Stimulated activated CD8-positive, alpha-beta memory T cell treated with anti-CD3 and anti-CD28 coated beads, Interleukin-7, amount 100 ng/mL, for 4 hours (primary cell): ENCODE data around the gene VIPR1.
"Not testable (repeated sequence)": the region's sequence is repeated elsewhere in the genome, so short reads cannot be mapped to it uniquely, and the experiment has no call there.

Experiments used
- DNase-seq, 2 donors: peaks; one replicate each; pipeline ENCODE4 v3.0.0-alpha.2; 2020; ENCODE audit warnings: low read depth in 2 of 2

VIPR1 gene

DNA sequence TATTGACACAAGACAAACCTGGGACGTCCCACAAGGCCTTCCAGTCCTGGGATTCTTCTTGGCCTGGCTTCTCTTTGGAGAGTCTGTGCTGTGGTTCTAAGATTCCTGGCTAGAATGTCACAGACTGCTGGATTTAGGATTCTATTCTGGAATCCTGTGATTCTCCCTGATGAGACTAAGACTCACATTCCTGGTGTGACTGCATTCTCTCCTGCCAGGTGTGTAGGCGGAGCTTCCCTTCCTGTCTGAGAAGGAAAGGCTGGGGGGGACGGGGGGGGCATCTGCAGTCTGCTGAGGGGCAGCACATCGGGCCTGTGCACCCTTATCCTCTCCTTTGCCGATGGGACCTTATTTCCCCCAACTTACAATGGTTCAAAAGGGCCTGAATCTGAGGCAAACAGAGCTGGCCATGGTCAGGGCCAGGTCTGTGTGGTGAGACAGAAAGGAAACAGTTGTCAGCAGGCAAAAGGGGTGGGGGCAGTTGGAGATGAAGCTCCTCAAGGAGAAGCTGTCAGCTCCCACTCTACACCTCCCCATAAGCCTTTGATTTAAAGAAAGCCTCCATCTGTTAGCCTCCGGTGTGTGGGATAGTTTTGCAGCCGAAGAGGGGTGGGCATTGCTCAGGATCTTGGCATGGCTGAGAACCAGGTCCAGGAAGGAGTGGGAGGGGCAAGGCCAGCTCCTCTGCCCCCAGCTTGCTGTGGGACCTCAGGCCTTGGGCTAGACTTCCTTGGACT, 30.9 kb downstream of the VIPR1 start:
- DNase-seq: no peak

GRCh38 chr3:42535981-42536784, 33.7 kb downstream of the VIPR1 start:
- DNase-seq: no peak

- DNase-seq: no peak
These were observed 34.9 kb downstream of the VIPR1 start for GRCh38 chr3:42537350-42537749.

DNA sequence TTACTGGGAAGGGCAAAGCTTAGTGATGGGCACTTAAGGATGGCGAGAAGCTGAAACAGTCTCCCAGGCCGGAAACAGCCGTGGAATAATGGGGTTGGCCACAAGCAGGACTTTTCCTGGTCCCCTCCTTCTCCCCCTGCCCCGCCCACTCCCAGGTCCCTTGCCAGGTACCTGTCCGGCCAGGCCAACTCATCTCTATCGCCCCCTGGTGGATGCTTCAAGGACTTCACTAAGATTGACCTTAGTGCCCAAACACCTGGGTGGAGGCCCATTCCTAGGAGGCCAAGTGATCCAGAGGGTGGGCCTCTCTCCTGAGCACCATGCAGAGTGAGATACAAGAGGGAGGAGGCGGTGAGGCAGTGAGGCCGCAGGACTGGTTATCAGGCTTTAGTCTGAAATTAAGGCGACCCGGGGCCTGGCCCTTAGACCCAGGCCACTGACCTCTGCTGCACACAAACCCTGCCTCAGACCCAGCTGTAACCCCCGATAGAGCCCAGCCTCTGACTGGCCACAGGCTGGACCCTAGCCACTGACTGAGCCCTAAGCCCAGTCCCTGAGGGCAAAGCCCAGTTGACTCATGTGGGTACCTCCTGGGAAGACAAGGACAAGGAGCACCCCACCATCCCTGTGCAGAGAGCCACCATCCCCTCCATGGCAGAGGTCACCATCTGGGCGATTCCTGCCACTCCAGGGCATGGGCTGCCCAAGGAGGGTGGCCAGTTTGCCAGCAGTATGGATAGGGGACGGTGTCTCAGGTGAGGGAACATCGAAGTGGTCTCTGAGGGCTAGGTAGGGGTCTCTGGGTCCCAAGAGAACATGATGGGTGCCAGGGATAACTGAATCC, 37.6 kb downstream of the VIPR1 start:
- DNase-seq: peak; percentile 30 to 35

DNA sequence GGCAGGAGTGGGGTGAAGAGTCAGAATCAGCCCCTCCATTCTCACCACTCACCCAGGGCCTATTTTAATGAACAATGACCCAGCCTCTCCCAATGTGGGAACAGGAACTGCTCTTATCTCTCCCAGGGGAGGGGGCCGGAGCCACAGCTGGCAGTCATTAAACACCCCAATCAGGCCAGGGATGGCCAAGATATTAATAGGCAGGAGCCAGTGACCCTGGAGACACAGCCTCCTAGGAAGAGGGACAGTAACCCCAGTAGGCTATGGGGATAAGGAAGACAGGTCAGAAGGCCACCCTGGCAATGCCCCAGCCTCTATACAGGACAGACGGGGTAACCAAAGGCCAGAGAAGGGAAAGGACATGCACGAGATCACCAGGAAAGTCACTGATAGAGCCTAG, 38.6 kb downstream of the VIPR1 start:
- no peak for DNase-seq

DNA sequence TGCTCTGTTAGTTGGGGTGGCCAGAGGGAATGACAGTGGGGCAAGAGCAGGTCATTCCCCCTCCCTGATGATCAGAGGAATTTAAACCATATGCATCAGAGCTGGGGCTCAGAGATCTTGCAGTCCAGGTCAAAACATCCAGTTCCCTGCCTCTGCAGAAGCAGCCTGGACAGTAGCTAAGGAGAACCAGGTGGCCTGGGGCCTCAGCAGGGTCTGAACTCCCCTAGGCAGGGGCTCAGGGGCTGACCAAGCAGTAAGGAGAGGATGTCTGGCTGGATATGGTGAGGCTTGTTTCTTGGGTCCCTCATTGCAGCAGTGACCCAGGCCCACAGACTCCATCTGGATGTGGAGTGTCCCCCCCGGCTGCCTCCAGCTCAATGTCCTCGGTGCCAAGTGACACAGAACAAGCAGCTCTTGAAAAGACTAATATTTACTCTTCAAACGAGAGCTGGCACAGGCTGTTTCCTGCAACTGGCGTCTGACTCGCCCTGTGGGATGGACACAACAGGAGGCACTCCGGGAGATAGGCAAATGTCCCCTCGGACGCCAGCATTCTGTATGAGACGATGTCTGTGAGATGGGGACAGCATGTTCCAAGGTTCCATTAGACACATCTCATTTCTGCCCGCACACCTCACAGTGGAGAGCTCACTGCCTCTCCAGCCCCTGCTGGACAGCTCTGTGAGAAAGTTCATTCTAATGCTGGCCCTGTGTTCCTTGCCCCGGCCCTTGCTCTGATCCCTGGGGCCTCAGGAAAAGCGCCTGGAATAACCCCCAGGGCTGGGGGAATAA, 42.2 kb downstream of the VIPR1 start:
- DNase-seq: no peak

DNA sequence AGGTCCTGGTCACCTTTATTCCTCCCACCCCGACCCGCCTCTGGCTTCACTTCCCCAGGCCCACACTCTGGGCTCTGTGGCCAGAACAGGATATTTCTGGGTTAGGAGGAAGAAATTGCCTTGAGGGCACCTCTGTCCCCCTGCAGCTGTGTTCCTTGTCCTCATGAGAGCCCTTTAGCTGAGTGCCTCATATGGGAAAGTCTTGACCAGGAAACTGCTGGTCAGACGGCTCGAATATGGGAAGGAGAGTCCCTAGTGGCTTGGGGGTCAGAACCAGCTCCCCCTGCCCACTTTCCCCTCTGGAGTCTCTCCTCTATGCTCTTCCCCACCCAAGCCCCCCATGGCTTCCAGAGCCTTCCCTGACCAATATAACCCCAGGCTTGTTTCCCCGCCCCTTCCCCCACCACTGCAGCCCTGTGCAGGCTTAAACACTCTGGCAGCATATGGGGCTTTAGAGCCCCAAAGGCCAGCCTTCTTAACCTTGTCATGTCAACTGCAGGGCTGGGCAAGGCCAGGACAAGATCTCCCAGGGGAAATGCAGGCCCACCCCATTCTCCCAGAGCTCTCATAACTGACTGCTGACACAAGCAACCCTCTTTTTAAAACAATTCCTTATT, 42.9 kb downstream of the VIPR1 start:
- DNase-seq: no peak

DNA sequence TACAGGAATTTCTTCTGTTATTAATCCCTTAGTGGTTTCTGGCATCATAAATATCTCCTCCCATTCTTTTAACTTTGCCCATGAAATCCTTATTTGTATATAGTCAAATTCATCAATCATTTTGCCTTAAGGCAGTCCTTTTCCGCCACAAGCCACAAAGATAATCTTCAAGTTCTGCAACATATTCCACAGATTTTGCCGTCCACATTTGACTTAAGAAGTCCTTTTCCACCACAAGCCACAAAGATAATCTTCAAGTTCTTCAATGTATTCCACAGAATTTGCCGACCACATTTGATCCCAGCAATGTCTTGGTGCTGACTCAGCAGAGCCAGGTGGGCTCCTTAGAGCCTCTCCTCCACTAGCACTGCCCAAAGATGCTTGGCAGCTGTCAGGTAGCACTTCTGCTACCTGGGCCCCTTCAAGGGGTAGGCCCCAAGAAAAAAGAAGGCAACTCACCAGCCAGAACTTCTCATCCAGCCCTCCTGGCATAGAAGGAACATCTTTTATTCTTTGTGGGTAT, 44.3 kb downstream of the VIPR1 start:
- DNase-seq: no peak

DNA sequence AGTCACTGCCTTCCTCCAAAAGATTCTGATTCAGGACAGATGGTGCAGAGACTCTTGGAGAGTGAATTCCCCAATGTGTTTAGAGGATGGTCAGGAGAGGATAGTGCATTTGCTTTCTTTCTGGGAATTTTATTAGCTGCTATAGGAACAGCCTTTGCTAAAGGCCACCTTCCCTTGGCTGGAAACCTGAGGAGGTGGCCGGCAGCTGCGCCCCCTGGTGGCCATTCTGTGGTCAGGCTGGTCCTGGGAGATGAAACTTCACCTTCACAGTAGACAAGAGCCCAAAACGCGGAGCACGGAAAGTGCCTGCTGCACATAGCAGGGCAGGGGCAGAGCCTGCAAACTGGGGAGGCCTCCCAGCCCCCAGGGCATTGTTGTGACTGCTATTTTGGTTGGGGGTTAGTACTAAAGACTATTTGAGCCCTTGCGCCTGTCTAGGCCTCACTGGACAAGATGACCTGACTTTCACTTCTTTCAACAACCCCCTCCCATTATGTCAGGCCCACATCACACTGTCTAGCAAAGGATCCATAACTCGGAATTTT, 45.0 kb downstream of the VIPR1 start:
- DNase-seq: peak; percentile 38 to 51

DNA sequence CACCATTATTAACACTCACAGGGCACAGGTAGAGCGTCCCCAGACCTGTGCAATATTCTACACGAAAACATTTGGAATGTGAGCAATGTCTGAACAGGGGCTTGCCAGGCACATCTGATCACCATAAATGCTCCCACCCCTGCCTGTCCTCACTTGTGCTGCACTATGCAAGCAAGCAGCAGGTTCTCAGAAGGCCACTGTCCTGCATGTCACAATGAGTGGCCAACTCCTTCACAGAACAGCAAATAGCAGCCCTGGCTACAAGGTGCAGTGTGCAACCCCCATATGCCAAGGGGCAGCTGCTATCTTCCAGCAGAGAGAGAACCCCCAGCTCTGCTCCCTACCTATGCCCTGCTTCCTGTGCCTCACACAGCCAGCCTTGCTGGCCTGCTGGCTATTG, 46.7 kb downstream of the VIPR1 start:
- DNase-seq: no peak

DNA sequence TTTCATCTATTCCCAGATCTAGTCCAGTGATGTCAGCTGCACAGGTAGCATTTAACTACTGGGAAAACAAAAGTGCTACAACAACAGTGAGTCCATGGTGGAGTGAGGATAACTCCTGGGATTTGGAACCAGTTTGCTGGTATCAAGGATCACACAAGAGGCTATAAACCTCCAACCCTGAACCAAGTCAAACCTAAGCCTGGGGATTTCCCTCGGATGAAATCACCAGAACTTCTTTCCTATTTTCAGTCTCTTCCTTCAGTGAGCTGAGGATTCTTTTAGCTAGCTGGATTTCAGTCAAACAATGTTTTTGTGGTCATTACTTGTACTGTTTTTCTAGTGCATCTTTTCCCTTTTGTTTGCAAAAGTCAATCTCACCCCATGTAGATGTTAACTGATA, 47.8 kb downstream of the VIPR1 start:
- DNase-seq: no peak

GRCh38 chr3:42552830-42553229, 50.4 kb downstream of the VIPR1 start:
- no peak for DNase-seq

DNA sequence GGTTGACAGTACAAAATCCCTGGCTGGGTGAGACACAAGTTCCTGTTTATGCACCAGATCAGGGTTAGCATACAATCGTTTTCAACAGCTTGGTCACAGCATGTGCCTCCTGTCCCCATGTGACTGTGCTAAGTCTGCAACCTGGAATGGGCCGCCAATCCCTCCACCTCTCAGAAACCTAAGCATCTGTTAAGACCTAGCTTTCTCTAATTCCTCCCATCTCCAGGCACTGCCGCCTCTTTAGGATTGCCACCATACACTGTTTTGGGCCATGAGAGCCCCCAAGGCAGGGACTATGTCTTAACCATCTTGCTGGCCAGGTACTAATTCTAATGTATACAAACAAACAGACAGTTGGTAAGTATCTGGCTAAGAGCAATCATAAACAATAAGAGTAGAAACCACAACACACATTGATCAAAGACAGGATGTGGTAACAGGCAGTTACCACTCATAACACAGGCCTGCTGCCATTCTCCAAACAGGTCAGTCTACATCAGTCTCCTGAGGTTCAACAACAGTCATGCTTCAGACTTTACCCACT, 53.7 kb downstream of the VIPR1 start:
- no peak for DNase-seq

DNA sequence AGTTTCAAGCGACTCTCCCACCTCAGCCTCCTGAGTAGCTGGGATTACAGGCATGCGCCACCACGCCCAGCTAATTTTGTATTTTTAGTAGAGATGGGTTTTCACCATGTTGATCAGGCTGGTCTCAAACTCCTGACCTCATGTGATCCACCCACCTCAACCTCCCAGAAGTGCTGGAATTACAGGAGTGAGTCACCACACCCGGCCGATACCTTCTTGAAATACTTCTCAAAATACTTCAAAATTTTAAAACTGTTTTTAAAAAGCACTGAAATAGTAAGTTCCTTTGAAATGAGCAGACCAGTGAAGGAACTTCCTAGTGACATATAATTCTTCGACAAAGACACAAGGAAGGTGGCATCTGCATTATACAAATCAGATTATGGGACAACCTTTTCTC, 54.4 kb downstream of the VIPR1 start:
- DNase-seq: not testable (repeated sequence)

DNA sequence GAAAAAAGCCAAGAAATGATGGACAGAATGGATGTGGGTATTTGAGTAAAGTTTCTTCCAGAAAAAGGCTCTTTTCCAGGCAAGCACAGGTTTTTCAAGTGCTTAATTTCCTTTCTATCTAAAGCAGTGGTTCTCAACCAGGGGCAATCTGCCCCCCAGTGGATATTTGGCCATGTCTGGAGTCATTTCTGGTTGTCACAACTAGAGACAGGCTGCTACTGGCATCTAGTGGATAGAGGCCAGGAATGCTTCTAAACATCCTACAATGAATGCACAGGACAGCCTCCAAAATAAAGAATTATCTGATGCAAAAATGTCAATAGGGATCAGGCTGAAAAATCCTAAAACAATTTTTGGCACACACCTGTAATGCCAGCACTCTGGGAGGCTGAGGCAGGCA, 55.4 kb downstream of the VIPR1 start:
- no peak for DNase-seq

DNA sequence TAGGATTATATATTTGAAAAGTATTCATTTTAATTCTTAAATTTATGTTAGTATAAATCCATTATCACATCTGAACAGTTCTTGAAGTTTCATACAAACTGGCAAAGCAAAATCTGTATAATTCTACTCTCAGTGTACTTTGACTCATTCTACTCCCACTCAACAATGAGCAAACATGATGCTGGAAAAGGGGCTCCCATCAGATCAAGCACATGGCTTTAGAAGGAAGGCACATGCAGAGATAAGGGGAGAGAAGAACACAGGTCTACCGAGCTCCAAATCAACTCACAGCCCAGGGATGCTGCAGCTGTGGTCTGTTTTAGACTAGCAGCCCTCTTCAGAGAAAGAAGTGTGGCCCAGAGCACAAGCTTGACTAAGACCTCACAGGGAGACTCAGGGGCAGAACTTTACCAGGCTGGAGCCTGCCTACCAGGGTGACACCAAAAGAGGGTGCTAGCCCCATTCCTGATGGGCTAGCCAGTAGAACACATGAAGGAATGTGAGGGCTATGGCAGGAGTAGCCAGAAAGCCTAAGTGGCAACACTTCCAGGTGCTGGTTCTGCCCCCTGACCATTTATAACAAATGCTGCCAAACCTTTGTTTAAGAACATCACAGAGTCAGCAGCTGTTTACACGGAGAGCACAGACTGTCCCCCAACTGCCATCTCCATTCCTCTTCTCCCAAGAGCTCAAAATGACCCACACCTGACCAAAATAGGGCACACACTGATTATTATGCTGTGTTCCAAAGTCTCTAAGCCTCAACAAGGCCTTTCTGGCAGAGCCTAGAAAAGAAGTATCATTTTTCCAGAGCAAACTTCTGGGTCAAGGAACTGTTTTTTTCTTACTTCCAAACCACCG, 59.8 kb downstream of the VIPR1 start:
- no peak for DNase-seq

DNA sequence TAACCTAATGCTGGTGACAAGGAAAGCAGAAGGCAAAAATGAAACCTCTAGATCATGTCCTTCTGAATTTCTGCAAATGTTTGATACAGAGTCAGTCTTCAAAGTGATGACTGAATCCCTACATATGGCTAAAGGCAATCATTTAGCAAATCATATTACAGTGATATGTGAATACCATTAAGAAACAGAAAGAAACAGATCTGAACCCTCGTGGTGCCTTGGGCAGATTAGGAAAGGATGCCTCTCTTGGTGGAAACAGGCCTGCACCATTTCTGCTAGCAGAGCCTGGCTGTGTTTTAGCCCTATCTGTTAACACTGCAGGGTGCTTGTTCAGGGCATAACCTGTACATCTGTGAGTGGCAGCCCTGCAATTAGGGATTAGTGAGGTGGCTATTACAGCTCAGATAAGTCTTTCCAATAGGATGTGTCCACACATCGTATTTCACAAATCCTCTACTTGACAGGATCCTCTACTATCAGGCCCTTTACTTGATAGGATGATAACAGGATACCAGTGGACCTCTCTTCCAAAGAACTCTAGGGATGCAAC, 67.2 kb downstream of the VIPR1 start:
- no peak for DNase-seq

DNA sequence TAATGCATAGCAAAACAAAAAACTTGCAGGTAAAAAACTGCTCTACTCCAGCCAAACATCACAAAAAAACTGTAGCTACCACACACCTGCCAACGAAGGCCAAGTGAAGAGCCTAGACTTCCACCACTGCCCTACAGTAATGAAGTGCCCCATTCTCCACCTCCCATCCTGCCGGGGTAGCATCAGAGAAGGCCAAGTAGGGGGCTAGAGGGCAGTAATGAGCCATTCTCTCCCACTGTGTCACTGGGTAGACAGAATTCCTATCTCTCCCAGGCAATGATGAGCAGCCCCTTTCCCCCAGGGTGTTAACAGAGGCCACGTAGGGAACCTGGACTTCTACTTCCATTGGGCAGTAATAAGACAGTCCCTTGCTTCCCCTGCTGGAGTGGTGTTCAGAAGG, 69.8 kb downstream of the VIPR1 start:
- no peak for DNase-seq

DNA sequence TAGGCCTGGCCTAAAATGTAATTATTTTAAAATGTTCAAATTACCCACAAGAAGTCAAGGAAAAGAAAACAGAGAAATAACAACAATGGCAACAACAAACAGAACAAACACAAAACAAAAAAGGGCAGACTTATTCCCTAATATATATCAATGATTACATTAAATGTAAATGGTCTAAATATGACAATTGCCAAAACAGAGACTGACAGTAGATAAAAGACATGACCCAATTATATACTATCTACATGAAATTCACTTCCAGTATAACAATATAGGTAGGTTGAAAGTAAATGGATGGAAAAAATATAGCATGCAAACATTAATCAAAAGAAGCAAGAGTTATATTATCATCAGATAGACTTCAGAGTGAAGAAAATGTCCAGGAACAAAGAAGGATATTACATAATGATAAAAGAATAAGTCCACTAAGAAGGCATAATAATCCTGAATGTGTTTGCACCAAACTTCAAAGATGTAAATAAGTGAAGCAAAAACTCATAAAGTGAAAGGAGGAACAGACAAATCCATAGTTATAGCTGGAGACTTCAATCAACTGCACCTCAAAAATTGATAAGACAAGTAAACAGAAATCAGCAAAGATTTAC, 72.8 kb downstream of the VIPR1 start:
- DNase-seq: no peak
